DND-41 (cell line): Measurements from ENCODE around the gene ALDH3B2.

Experiments
- CTCF ChIP-seq: IDR thresholded peaks from 2 replicates; pipeline ENCODE4 v1.5.1; 2012; ENCODE audit warnings: borderline replicate concordance, low read length, moderate library complexity, mild to moderate bottlenecking; ENCODE audit not compliant: poor library complexity, severe bottlenecking; ENCODE audit errors: extremely low read depth
- EZH2 ChIP-seq: IDR thresholded peaks from 3 replicates; pipeline ENCODE4 v1.6.1; 2012; ENCODE audit warnings: borderline replicate concordance, low read depth, mild to moderate bottlenecking, moderate library complexity, low read length, inconsistent platforms; ENCODE audit not compliant: severe bottlenecking

GRCh38 chr11:67614730-67615714 is 59.4 kb downstream of the ALDH3B2 start:
- TF ChIP-seq EZH2 (no peak), CTCF (peak; percentile 78)
